Mammary epithelial cell (primary cell): ENCODE measurements around the gene SRD5A3.

ENCODE experiments used
- CTCF ChIP-seq, 2 donors: IDR thresholded peaks in 1 of 2; conservative IDR thresholded peaks in 1 of 2; 2 replicates each; pipeline ENCODE4 v1.5.1; 2011 to 2012; ENCODE audit warnings: inconsistent platforms in 2 of 2, low read length in 2 of 2, mild to moderate bottlenecking in 2 of 2, control low read depth in 1 of 2, low read depth in 1 of 2; ENCODE audit not compliant: insufficient read depth in 1 of 2; ENCODE audit errors: extremely low read depth in 1 of 2
- EZH2 ChIP-seq: IDR thresholded peaks from 2 replicates; pipeline ENCODE4 v1.6.1; 2012; ENCODE audit warnings: low read length, inconsistent platforms, borderline replicate concordance

GRCh38 chr4:55393461-55394320 lies 47.6 kb downstream of the SRD5A3 start:
- TF ChIP-seq CTCF (conservative IDR thresholded peaks at IDR 0.05 in 1 of 2, IDR thresholded peaks at IDR 0.05 in 1 of 2; ENCODE audit: extremely low read depth in 1 of 2, insufficient read depth in 1 of 2, low read depth in 1 of 2, low read length in 2 of 2) (no peak), EZH2 (no peak)
